CD4-positive, alpha-beta T cell (primary cell): ENCODE results near the gene SYCP2. TPM values are rescaled to one million over a fixed set of nuclear protein-coding genes. Genes with fewer than 3 reads are reported as not detected.

ENCODE experiments used
- ATAC-seq: fragments of 200-7000 bp; cut with Tn5 transposase; one replicate; pipeline ENCODE4 v1.10.0; 2022; ENCODE audit warnings: mild to moderate bottlenecking; ENCODE audit not compliant: poor library complexity
- CTCF ChIA-PET: fragments of 350-600 bp; sonication (Branson Sonifier 250); formaldehyde crosslinking; loops from one replicate; lab custom pipeline; 2021; ENCODE audit warnings: antibody characterized with exemption, inconsistent platforms; lab: Charles Lee
- POLR2A ChIA-PET: fragments of 350-600 bp; sonication (Branson Sonifier 250); formaldehyde crosslinking; loops from one replicate; lab custom pipeline; 2021; ENCODE audit warnings: antibody characterized with exemption, inconsistent platforms; lab: Charles Lee
- DNase-seq, 14 experiments: peaks; one replicate each; pipeline ENCODE4 v3.0.0-alpha.2; 2013 to 2020; ENCODE audit warnings: mixed read lengths in 2 of 14
- H3K27ac ChIP-seq, 2 donors: one replicate each; pipeline versions ENCODE4 v1.5.1 to v1.7.0; 2013; ENCODE audit warnings: low read length in 2 of 2, low read depth in 1 of 2, mild to moderate bottlenecking in 1 of 2
- H3K27me3 ChIP-seq, 2 experiments: 1 replicate in 1 of 2; 2 replicates in 1 of 2; pipeline versions ENCODE4 v1.6.1 to v1.7.0; 2013; ENCODE audit warnings: low read length in 2 of 2, control low read depth in 1 of 2, mild to moderate bottlenecking in 1 of 2, moderate library complexity in 1 of 2; ENCODE audit not compliant: insufficient read depth in 2 of 2, control insufficient read depth in 1 of 2
- H3K36me3 ChIP-seq: one replicate; pipeline ENCODE4 v1.6.1; 2013; ENCODE audit warnings: low read length, control low read depth; ENCODE audit not compliant: insufficient read depth
- H3K4me1 ChIP-seq: one replicate; pipeline ENCODE4 v1.6.1; 2013; ENCODE audit warnings: low read length, control low read depth; ENCODE audit not compliant: insufficient read depth
- H3K4me3 ChIP-seq: one replicate; pipeline ENCODE4 v1.5.1; 2013; ENCODE audit warnings: mild to moderate bottlenecking, low read length, moderate library complexity
- H3K9me3 ChIP-seq, 2 experiments: 1 replicate in 1 of 2; 2 replicates in 1 of 2; pipeline versions ENCODE4 v1.6.1 to v1.7.0; 2013; ENCODE audit warnings: low read length in 2 of 2, mild to moderate bottlenecking in 2 of 2, control low read depth in 1 of 2, moderate library complexity in 1 of 2; ENCODE audit not compliant: control insufficient read depth in 1 of 2, insufficient read depth in 1 of 2
- H3K27ac Mint-ChIP-seq: one replicate; pipeline ENCODE4 v1.8.0; 2020; ENCODE audit warnings: mixed read lengths
- H3K27me3 Mint-ChIP-seq: one replicate; pipeline ENCODE4 v1.8.0; 2021; ENCODE audit warnings: mixed read lengths
- H3K36me3 Mint-ChIP-seq: one replicate; pipeline ENCODE4 v1.8.0; 2021; ENCODE audit warnings: low read depth, mixed read lengths
- H3K4me1 Mint-ChIP-seq: one replicate; pipeline ENCODE4 v1.8.0; 2021; ENCODE audit warnings: low read depth, mixed read lengths
- H3K4me3 Mint-ChIP-seq: one replicate; pipeline ENCODE4 v1.8.0; 2020; ENCODE audit warnings: mild to moderate bottlenecking, mixed read lengths
- H3K9me3 Mint-ChIP-seq: one replicate; pipeline ENCODE4 v1.8.0; 2020; ENCODE audit warnings: mixed read lengths
- CTCF ChIP-seq: fragments of 200-600 bp; IDR thresholded peaks from one replicate; pipeline ENCODE4 v1.8.0; 2022; ENCODE audit warnings: antibody characterized with exemption, mild to moderate bottlenecking
- intact Hi-C, 2 experiments: fragments of 100-400 bp; cut with DNase I in 1 of 2; cut with micrococcal nuclease in 1 of 2; formaldehyde crosslinking; loops; one replicate each; pipeline versions ENCODE4 v1.15.1 to v1.9.0; 2023 to 2025; cut with DNase I, micrococcal nuclease
- total RNA-seq, 174 experiments: library from RNA in 2 of 174; stranded (reverse) in 2 of 174; gene quantifications; one replicate each; pipeline ENCODE4 v1.2.3 and lab custom pipeline; 2021 to 2026

The SYCP2 gene
- total RNA-seq, 2 experiments from 2014 or later: 4.4 to 4.6 TPM

- intact Hi-C loops: no loop called here
- H3K9me3 Mint-ChIP-seq: no peaks in the 10 kb centered on the region
- H3K4me3 Mint-ChIP-seq: no peak overlapping the region
- peak; percentile 52 for TF ChIP-seq CTCF
- ChIA-PET POLR2A (no interaction called here), CTCF (no interaction called here)
- H3K27me3 Mint-ChIP-seq: no peaks in the 10 kb centered on the region
- no peak overlapping the region for H3K27ac ChIP-seq
- no peaks in the 10 kb centered on the region for H3K4me1 Mint-ChIP-seq
- no peak overlapping the region for H3K27ac Mint-ChIP-seq
- H3K36me3 Mint-ChIP-seq: no peaks in the 10 kb centered on the region
- H3K27me3 ChIP-seq: no peaks in the 10 kb centered on the region
- ATAC-seq (no peak), DNase-seq (peak in 1 of 14 experiments; percentile 21)
- no peaks in the 10 kb centered on the region for H3K9me3 ChIP-seq
- no peaks in the 10 kb centered on the region for H3K36me3 ChIP-seq
- H3K4me3 ChIP-seq: no peak overlapping the region
- no peaks in the 10 kb centered on the region for H3K4me1 ChIP-seq
Observed at GRCh38 chr20:59850018-59850641, 83.3 kb downstream of the SYCP2 start.

GRCh38 chr20:59848182-59848581 is 85.3 kb downstream of the SYCP2 start:
- no peak overlapping the region for H3K27ac Mint-ChIP-seq
- CTCF ChIA-PET: no interaction called here
- no peak for ATAC-seq

GRCh38 chr20:59845472-59845871 is 88.0 kb downstream of the SYCP2 start:
- H3K4me3 ChIP-seq: no peak overlapping the region
- Mint-ChIP-seq H3K4me3 (no peak overlapping the region), H3K9me3 (no peaks in the 10 kb centered on the region), H3K36me3 (no peaks in the 10 kb centered on the region), H3K4me1 (no peaks in the 10 kb centered on the region), H3K27ac (no peak overlapping the region), H3K27me3 (peaks cover 13% of the 10 kb centered on the region)
- no peaks in the 10 kb centered on the region for H3K36me3 ChIP-seq
- DNase-seq (no peak), ATAC-seq (no peak)
- no peaks in the 10 kb centered on the region for H3K27me3 ChIP-seq
- CTCF ChIA-PET: interaction anchor here (1.0 kb wide), 1 partner anchor 21 kb away, joined by 3 read pairs; no protein-coding TSS in a partner anchor
- no peaks in the 10 kb centered on the region for H3K4me1 ChIP-seq
- no peaks in the 10 kb centered on the region for H3K9me3 ChIP-seq
- intact Hi-C loops: no loop called here
- POLR2A ChIA-PET: no interaction called here
- no peak for TF ChIP-seq CTCF
- no peak overlapping the region for H3K27ac ChIP-seq

More at GRCh38 chr20:59848182-59848581, 85.3 kb downstream of the SYCP2 start:
- Mint-ChIP-seq H3K4me3 (no peak overlapping the region), H3K27me3 (no peaks in the 10 kb centered on the region), H3K4me1 (no peaks in the 10 kb centered on the region), H3K9me3 (no peaks in the 10 kb centered on the region), H3K36me3 (no peaks in the 10 kb centered on the region)
- POLR2A ChIA-PET: no interaction called here
- no peak for TF ChIP-seq CTCF
- H3K9me3 ChIP-seq: no peaks in the 10 kb centered on the region
- H3K27me3 ChIP-seq: no peaks in the 10 kb centered on the region
- H3K36me3 ChIP-seq: no peaks in the 10 kb centered on the region
- H3K4me3 ChIP-seq: no peak overlapping the region
- no peaks in the 10 kb centered on the region for H3K4me1 ChIP-seq
- no peak overlapping the region for H3K27ac ChIP-seq
- intact Hi-C loops: no loop called here
- DNase-seq: no peak
